Parathyroid adenoma (tissue), 2 donors: Measurements from ENCODE around the gene CHRNG.

Experiments used
- H2AFZ ChIP-seq: fragments of 300-600 bp; sonication (generic); one replicate; pipeline ENCODE4 v1.7.0; 2017; ENCODE audit warnings: antibody characterized with exemption, mild to moderate bottlenecking
- H3K27ac ChIP-seq: fragments of 300-600 bp; sonication (generic); one replicate; pipeline ENCODE4 v1.7.0; 2017
- H3K27me3 ChIP-seq: fragments of 300-600 bp; sonication (generic); one replicate; pipeline ENCODE4 v1.7.0; 2017; ENCODE audit warnings: low read length; ENCODE audit not compliant: control insufficient read depth, insufficient read depth
- H3K36me3 ChIP-seq: fragments of 300-600 bp; sonication (generic); one replicate; pipeline ENCODE4 v1.7.0; 2017; ENCODE audit warnings: low read length; ENCODE audit not compliant: control insufficient read depth, insufficient read depth
- H3K4me1 ChIP-seq: fragments of 300-600 bp; sonication (generic); one replicate; pipeline ENCODE4 v1.7.0; 2017; ENCODE audit warnings: control low read depth
- H3K4me2 ChIP-seq: fragments of 300-600 bp; sonication (generic); one replicate; pipeline ENCODE4 v1.7.0; 2017; ENCODE audit warnings: low read length
- H3K4me3 ChIP-seq: fragments of 300-600 bp; sonication (generic); one replicate; pipeline ENCODE4 v1.7.0; 2017; ENCODE audit warnings: low read depth, low read length
- H3K79me2 ChIP-seq: fragments of 300-600 bp; sonication (generic); one replicate; pipeline ENCODE4 v1.7.0; 2017; ENCODE audit warnings: control low read depth
- H3K9ac ChIP-seq: fragments of 300-600 bp; sonication (generic); one replicate; pipeline ENCODE4 v1.7.0; 2017; ENCODE audit warnings: mild to moderate bottlenecking
- H3K9me3 ChIP-seq: fragments of 300-600 bp; sonication (generic); one replicate; pipeline ENCODE4 v1.7.0; 2017; ENCODE audit warnings: low read length; ENCODE audit not compliant: control insufficient read depth
- TF ChIP-seq, protein P1 (sequence below): fragments of 300-600 bp; sonication (generic); IDR thresholded peaks from one replicate; pipeline ENCODE4 v1.7.0; 2017; ENCODE audit warnings: antibody characterized with exemption, mild to moderate bottlenecking
- donor health status: primary hyperparathyroidism.

CHRNG gene

DNA sequence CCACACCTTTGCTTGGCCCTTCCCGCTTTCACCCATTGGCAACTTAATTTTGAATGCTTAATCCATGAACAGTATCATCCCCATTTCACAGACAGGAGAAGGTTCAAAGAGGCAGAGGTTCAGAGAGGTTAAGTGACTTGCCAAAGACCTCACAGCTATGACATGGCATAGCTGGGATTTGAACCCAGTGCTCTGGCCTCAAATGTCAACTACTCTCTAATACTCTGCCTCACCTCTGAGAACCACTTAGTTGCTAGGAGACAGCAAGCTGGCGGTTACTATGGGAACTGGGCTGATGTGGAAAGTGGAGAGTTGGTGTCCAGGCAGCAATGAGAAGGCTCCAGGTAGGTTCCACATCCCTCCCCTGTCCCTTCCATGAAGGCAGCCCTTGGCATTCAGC, 35.1 kb upstream of the CHRNG start:
- Histone ChIP-seq H3K27me3 (no peaks in the 10 kb centered on the region), H3K36me3 (no peaks in the 10 kb centered on the region), H3K27ac (no peak overlapping the region), H3K4me3 (no peak overlapping the region), H2AFZ (no peak overlapping the region), H3K9ac (no peak overlapping the region), H3K9me3 (no peaks in the 10 kb centered on the region), H3K79me2 (no peaks in the 10 kb centered on the region), H3K4me1 (no peaks in the 10 kb centered on the region), H3K4me2 (no peak overlapping the region)
- TF ChIP-seq, protein P1, sequence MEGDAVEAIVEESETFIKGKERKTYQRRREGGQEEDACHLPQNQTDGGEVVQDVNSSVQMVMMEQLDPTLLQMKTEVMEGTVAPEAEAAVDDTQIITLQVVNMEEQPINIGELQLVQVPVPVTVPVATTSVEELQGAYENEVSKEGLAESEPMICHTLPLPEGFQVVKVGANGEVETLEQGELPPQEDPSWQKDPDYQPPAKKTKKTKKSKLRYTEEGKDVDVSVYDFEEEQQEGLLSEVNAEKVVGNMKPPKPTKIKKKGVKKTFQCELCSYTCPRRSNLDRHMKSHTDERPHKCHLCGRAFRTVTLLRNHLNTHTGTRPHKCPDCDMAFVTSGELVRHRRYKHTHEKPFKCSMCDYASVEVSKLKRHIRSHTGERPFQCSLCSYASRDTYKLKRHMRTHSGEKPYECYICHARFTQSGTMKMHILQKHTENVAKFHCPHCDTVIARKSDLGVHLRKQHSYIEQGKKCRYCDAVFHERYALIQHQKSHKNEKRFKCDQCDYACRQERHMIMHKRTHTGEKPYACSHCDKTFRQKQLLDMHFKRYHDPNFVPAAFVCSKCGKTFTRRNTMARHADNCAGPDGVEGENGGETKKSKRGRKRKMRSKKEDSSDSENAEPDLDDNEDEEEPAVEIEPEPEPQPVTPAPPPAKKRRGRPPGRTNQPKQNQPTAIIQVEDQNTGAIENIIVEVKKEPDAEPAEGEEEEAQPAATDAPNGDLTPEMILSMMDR: no peak

DNA sequence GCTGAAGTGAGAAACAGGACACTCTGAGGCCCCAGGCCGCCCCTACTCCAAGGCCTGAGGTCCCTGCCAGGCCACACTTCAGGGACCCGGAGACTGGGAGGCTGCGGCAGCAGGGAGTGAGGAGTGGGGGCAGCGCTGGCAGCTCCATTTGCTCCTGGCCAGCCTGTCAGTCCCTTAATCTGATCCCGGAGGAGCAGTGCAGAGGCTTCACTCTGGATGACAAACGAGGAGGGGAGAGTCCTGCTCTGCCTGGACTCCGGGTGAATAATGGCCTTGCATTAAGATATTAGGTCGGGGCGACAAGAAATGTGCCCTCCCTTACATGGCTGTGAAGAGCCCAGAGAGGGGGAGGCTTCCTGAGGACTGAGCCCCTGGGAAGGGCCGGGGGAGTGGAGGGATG, 33.6 kb upstream of the CHRNG start:
- no peaks in the 10 kb centered on the region for H3K36me3 ChIP-seq
- no peak overlapping the region for H3K4me3 ChIP-seq
- H2AFZ ChIP-seq: no peak overlapping the region
- H3K4me2 ChIP-seq: no peak overlapping the region
- H3K79me2 ChIP-seq: no peaks in the 10 kb centered on the region
- H3K27me3 ChIP-seq: no peaks in the 10 kb centered on the region
- no peaks in the 10 kb centered on the region for H3K4me1 ChIP-seq
- H3K9ac ChIP-seq: no peak overlapping the region
- no peak overlapping the region for H3K27ac ChIP-seq
- H3K9me3 ChIP-seq: no peaks in the 10 kb centered on the region
- TF ChIP-seq, protein P1: no peak

DNA sequence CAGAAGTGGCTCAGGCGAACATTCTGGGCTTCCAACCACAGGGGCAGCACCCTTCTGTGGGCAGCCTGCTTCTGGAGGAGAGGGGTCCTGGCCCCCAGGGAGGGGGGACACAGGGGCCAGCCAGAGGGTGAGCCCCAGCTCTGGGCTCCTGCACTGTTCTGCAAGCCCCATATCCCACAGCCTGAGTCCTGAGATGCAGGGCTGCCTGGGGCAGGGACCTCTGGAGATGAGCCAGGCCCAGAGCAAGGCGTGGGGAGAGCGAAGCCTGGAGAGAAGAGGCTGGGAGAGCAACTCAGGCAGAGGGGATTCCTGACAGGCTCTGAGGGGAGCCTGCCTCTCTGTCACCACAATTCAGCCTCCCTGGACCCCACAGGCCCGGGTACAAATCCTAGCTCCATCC, 32.8 kb upstream of the CHRNG start:
- Histone ChIP-seq H3K4me2 (no peak overlapping the region), H3K4me1 (no peaks in the 10 kb centered on the region), H3K9ac (no peak overlapping the region), H3K36me3 (no peaks in the 10 kb centered on the region), H3K4me3 (no peak overlapping the region), H3K9me3 (no peaks in the 10 kb centered on the region), H3K27me3 (no peaks in the 10 kb centered on the region), H3K79me2 (no peaks in the 10 kb centered on the region), H3K27ac (no peak overlapping the region), H2AFZ (no peak overlapping the region)
- TF ChIP-seq, protein P1: no peak

DNA sequence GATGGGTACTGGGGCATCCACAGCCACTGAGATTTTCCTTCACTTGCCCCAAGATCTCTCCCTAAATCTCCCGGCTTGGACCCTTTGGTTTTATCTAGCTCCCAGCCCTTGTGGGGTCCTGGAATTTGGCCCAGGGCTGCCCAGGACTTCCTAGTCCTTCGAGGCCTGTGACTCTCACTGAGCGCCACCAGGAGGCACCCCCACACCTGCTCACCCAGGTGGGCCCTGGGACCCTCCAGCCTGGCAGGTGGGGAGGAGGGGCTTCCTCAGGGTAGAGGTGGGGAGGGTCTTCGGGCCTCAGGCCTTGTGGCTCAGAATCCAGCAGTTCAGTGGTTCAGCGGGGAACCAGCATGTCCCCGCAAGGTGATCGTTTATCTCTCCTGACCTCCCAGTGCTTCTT, 31.2 kb upstream of the CHRNG start:
- Histone ChIP-seq H3K27ac (no peak overlapping the region), H3K4me2 (no peak overlapping the region), H3K9me3 (no peaks in the 10 kb centered on the region), H2AFZ (no peak overlapping the region), H3K9ac (no peak overlapping the region), H3K27me3 (no peaks in the 10 kb centered on the region), H3K4me1 (no peaks in the 10 kb centered on the region), H3K79me2 (no peaks in the 10 kb centered on the region), H3K4me3 (no peak overlapping the region), H3K36me3 (no peaks in the 10 kb centered on the region)
- TF ChIP-seq, protein P1: no peak

DNA sequence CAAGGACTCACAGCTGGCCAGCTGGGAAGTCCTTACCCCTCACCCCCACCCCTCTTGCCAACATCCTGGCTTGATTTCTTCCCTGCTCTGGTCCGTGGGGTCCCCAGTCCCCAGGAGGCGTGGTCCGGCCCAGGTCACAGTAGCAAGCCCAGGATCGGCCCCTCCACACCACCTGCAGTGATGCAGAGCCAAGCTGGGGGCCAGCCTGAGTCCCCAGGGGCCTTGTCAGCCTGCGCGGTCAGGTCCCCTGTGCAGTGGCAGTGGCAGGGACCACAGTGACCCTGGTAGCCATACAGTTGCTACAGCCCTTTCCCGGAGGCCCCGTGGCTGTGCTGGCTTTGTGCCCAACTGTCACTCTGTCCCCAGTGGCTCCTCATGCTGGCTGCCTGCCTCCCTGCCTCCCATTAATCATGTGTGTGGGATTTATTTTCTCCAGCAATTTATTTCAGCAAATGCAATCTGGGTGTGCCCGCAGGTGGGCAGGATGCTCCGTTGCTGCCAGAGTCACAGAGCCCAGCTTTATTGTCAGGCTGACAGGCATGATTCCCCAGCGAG, 28.1 kb upstream of the CHRNG start:
- Histone ChIP-seq H3K9me3 (no peaks in the 10 kb centered on the region), H3K9ac (no peak overlapping the region), H2AFZ (no peak overlapping the region), H3K27ac (no peak overlapping the region), H3K4me2 (no peak overlapping the region), H3K4me3 (no peak overlapping the region), H3K4me1 (no peaks in the 10 kb centered on the region), H3K36me3 (no peaks in the 10 kb centered on the region), H3K79me2 (no peaks in the 10 kb centered on the region), H3K27me3 (no peaks in the 10 kb centered on the region)
- TF ChIP-seq, protein P1: no peak
